D721Med (cell line): ENCODE results near the gene TPRN.

Experiments
- DNase-seq: peaks from one replicate; pipeline ENCODE4 v3.0.0; 2011; ENCODE audit warnings: low spot score; ENCODE audit not compliant: insufficient read length
- FAIRE-seq: peaks from 2 replicates; lab custom pipeline; 2011; peaks lifted over from hg19 to GRCh38; lab: Jason Lieb, UNC
- TF ChIP-seq, protein P1 (sequence below): IDR thresholded peaks from 2 replicates; pipeline ENCODE4 v1.5.1; 2012; ENCODE audit warnings: mild to moderate bottlenecking, control low read depth; ENCODE audit not compliant: insufficient read depth; ENCODE audit errors: missing control alignments

Gene TPRN

DNA sequence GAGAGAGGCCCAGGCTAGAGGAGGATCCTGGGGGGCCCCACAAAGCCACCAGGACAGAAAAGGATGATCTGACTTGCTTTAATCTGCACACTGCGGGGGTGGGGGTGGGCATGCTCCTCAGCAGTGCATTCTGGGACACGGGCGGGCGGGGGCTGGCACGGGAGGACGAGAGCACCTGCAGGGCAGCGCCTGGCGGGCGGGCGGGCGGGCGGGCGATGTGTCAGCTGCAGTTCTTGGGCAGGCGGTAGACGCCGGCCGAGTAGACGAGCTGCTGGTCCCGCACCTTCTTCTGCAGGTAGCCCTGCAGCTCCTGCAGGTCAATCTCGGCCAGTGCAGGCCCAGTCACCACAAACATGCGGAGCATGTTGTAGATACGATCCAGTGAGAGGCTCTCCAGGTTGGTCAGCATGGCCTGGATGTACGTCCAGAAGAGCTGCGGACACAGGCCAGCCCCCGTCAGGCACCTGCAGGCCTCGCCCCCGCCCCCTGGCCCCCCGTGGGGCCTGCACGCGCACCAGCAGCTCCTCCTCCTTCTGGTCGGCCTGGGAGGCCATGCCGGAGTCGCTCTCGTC, 25.7 kb downstream of the TPRN start:
- FAIRE-seq (no peak), DNase-seq (no peak)
- TF ChIP-seq, protein P1, sequence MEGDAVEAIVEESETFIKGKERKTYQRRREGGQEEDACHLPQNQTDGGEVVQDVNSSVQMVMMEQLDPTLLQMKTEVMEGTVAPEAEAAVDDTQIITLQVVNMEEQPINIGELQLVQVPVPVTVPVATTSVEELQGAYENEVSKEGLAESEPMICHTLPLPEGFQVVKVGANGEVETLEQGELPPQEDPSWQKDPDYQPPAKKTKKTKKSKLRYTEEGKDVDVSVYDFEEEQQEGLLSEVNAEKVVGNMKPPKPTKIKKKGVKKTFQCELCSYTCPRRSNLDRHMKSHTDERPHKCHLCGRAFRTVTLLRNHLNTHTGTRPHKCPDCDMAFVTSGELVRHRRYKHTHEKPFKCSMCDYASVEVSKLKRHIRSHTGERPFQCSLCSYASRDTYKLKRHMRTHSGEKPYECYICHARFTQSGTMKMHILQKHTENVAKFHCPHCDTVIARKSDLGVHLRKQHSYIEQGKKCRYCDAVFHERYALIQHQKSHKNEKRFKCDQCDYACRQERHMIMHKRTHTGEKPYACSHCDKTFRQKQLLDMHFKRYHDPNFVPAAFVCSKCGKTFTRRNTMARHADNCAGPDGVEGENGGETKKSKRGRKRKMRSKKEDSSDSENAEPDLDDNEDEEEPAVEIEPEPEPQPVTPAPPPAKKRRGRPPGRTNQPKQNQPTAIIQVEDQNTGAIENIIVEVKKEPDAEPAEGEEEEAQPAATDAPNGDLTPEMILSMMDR: no peak

DNA sequence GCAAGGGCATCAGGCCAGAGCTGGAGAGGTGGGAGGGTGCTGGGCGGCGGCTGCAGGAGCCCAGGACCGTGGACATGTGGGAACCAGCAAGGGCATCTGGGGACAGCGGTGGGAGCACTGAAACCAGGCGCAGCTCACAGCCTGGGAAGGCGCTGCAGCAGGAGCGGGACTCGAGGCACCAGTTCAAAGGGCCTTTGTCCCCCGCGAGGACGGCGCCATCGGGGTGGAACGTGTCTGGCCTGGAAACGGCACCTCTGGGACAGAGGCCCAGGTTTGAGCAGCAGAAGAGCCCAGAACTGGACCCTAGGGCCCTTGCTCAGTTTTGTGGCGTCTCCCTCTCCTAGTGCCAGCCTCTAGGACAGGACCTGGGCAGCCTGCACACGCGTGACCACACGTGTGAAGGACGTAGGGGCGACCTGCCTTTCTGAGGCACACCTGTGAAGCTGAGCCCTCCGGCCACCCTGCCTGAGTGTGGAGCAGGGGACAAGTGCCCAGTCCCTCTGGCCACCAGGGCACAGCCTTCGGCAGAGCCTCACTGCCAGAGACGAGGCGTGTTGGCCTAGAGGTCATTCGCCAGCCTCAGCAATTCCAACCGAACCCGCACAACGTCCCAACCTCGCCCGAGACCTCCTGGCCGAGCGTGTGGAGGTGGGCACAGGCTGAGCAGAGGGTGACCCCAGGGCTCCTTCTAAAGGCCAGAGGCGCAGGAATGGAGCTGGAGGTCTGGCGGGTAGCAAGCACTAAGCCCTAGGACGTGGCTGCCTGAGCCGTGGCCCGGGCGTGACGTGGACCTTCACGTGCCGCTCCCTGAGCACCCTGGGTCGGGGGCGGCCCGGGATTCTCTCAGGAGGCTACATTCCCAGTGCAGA, 26.5 kb downstream of the TPRN start:
- no peak for DNase-seq
- FAIRE-seq: no peak
- TF ChIP-seq, protein P1: no peak

DNA sequence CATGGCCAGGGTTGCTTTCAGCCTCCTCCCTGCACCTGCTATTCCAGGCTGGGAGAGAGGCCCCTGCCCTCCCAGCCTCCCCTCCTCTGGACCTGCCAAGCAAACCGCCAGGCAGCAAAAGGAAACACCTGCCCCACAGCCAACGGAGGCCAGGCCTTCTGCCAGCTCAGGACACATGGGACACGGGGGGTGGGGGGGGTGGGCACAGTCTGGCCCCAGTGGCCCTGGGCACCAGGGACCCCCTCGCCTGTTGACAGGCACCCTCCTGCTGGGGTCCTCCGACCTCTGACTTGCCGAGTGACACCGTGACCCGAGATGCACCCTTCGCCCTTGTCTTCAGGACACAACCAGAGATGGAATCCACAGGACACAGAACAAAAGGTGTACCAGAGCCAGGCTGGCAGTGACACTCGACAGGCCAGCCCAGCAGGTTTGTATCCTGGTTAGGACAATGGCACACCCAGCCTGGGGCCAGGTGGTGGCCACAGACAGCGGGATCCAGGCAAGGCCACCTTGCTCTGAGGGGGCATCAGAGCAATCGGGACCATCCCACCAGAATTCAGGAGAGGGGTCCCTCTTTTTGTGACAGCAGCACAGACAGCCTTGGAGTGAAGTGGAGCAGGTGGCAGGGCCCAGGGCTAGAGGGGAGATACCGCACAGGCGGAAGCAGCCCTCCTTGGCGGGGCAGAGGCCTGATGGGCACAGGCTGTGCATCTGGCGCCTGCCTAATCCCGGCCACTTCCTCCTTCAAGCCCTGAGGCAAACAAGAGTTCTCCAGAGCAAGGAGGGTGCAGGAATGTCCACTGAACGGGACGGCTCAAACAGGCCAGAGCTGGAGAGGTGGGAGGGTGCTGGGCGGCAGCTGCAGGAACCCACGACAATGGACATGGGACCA, 27.4 kb downstream of the TPRN start:
- FAIRE-seq: no peak
- TF ChIP-seq, protein P1: no peak
- no peak for DNase-seq

DNA sequence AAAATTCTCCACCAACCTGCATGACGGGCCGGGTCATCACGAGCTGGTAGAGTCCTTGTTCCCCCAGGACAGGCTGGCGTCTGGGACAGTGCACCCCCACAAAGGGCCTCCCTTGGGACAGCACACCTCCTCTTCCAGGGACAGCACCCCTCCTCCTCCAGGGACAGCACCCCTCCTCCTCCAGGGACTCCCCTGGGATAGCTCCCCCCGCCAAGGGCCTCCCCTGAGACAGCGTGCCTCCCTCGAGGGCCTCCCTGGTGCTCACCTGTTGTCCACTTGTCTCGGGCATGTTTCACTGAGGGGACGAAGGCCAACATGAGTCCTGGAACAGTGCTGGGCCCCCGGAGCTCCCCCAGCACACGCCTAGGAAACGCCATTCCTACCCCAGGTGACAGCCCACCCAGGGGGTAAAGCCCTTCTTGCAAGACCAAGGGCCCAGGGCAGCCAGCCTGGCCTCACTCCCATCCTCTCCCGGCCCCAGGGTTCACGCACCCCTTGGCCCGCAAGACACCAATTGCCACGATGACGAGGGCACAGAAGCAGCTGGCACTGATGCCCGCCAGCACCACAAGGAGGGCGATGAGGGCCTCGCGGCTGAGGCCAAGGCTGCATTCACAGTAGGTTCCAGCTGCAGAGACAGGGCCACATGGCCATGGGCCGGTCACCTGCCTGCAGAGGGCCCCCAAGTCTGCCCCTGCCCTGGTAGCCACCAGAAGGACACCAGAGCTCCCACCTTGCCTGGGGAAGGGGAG, 29.2 kb downstream of the TPRN start:
- FAIRE-seq (no peak), DNase-seq (no peak)
- TF ChIP-seq, protein P1: no peak

DNA sequence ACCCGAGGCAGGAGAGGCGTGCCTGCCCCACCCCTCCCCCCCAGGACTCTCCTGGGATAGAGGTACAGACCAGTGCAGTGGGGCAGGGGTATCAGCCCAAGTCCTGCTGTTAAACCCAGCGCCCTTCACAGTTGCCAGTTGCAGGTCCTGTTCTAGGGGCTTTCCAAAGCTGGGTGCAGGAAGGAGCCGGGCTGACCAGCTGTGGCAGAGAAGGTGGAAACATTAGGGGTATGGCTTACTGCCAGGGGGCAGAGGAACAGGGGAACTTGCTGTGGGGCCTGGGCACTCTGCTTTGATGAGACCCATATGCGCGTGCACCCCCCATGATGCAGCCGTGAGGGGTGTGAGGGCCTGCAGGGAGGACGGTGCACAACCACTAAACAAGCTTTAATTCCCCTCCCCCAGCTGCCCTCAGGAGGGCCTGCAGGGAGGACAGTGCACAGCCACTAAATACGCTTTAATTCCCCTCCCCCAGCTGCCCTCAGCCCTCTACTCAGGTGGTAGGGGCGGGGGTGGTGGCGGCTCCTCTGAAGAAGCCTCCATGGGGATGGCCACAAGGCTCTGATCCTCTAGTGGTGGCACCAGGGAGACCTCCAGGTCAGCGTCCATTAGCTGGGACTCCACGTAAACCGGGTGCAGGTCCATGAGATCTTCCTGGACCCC, 29.9 kb downstream of the TPRN start:
- DNase-seq: no peak
- no peak for FAIRE-seq
- TF ChIP-seq, protein P1: no peak

DNA sequence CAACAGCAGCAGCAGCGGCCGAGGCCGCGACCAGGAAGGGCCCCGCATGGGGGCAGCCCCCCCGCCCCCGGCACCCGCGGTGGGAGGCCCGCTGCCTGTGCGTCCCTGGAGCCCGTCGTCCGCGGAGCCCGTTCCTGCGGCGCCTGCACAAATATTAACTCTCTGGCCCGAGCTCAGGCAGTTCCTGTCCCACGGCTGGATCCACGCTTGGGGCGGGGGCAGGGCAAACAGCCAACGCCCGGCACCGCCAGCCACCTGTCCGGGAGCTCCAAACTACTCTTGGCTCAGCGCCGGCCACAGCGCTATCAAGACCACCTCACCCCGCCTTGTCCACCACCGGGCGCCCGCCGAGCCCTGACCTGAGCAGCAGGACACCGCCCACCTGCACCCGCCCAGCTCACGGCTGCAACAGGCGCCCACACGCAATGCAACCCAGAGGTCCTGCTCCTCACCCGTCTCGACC, 30.6 kb downstream of the TPRN start, which contains the start of gene LRRC26:
Gene LRRC26, minus strand, starts transcription at position 156 of the 463 bp plus-strand sequence. Its CDS starts 108 bp downstream, at position 48.
- TF ChIP-seq, protein P1: no peak
- FAIRE-seq (no peak), DNase-seq (no peak)
